A549 (cell line): ENCODE measurements around the gene NCOR2. TPM values are rescaled to one million over a fixed set of nuclear protein-coding genes. Genes with fewer than 3 reads are reported as not detected.
A peak's percentile ranks its signal among the peaks of the same experiment; 100 is the strongest.

Experiments used
- ATAC-seq, 2 experiments: fragments of 200-7000 bp in 1 of 2; fragments of >200 bp in 1 of 2; cut with Nextera tagmentation in 1 of 2; cut with Tn5 transposase in 1 of 2; 3 replicates each; pipeline versions ENCODE4 v1.8.0 to v1.9.1; 2018 to 2020; ENCODE audit warnings: mild to moderate bottlenecking in 1 of 2, moderate library complexity in 1 of 2
- CTCF ChIA-PET: fragments of 300-600 bp; sonication (Branson Sonifier 250); formaldehyde crosslinking; extraction: SDS; loops from one replicate; lab custom pipeline; 2021; ENCODE audit warnings: antibody characterized with exemption, inconsistent platforms; lab: Yijun Ruan, JAX
- POLR2A ChIA-PET: fragments of 350-600 bp; formaldehyde crosslinking; extraction: SDS; loops from one replicate; lab custom pipeline; 2021; ENCODE audit warnings: antibody characterized with exemption, inconsistent platforms; lab: Yijun Ruan, JAX
- DNase-seq, 2 experiments: peaks; one replicate each; pipeline versions ENCODE4 v3.0.0 to v3.0.0-alpha.2; 2011 to 2016; ENCODE audit warnings: low read depth in 1 of 2, low spot score in 1 of 2
- FAIRE-seq: peaks from 2 replicates; lab custom pipeline; 2011; peaks lifted over from hg19 to GRCh38; lab: Jason Lieb, UNC
- H3K27ac ChIP-seq, 2 experiments: fragments of >200 bp; sonication (Bioruptor Twin); formaldehyde crosslinking; 3 replicates each; pipeline ENCODE4 v1.5.1; 2016 to 2017
- H3K4me1 ChIP-seq: fragments of >200 bp; sonication (Bioruptor Twin); formaldehyde crosslinking; 3 replicates; pipeline ENCODE4 v1.6.1; 2016
- H3K4me2 ChIP-seq: fragments of >200 bp; sonication (Bioruptor Twin); formaldehyde crosslinking; 3 replicates; pipeline ENCODE4 v1.6.1; 2016
- H3K4me3 ChIP-seq: fragments of >200 bp; sonication (Bioruptor Twin); formaldehyde crosslinking; 3 replicates; pipeline ENCODE4 v1.5.1; 2016
- H3K9me3 ChIP-seq: fragments of >200 bp; sonication (Bioruptor Twin); formaldehyde crosslinking; 3 replicates; pipeline ENCODE4 v1.6.1; 2016
- CBX2 ChIP-seq: fragments of 200-600 bp; sonication (generic); IDR thresholded peaks from 2 replicates; pipeline ENCODE4 v1.6.1; 2016; ENCODE audit warnings: low read depth, mild to moderate bottlenecking, borderline replicate concordance
- CEBPB ChIP-seq, 2 experiments: fragments of >200 bp in 1 of 2; sonication (Bioruptor Twin) in 1 of 2; formaldehyde crosslinking in 1 of 2; IDR thresholded peaks; 2 replicates each; pipeline ENCODE4 v1.6.1; 2012 to 2016
- CHD2 ChIP-seq: fragments of 150-350 bp; IDR thresholded peaks from 2 replicates; pipeline ENCODE4 v1.6.1; 2014; ENCODE audit warnings: low read length; ENCODE audit not compliant: partially characterized antibody
- CTCF ChIP-seq: fragments of >200 bp; sonication (Bioruptor Twin); formaldehyde crosslinking; IDR thresholded peaks from 3 replicates; pipeline ENCODE4 v1.5.1; 2016
- FOSB ChIP-seq: fragments of 250-450 bp; sonication (Bioruptor Pico); IDR thresholded peaks from 2 replicates; pipeline ENCODE4 v1.5.0; 2020; ENCODE audit warnings: mild to moderate bottlenecking, moderate library complexity
- FOSL2 ChIP-seq, 2 experiments: fragments of 450-650 bp in 1 of 2; fragments of >200 bp in 1 of 2; sonication (Bioruptor Twin) in 1 of 2; formaldehyde crosslinking; IDR thresholded peaks; 2 replicates each; pipeline versions ENCODE4 v1.5.0 to v1.6.1; 2016 to 2020; ENCODE audit warnings: mild to moderate bottlenecking in 1 of 2, moderate library complexity in 1 of 2
- GATA3 ChIP-seq: IDR thresholded peaks from 2 replicates; pipeline ENCODE4 v1.6.1; 2012; ENCODE audit warnings: borderline replicate concordance
- HES2 ChIP-seq: fragments of >200 bp; sonication (Bioruptor Twin); formaldehyde crosslinking; IDR thresholded peaks from 2 replicates; pipeline ENCODE4 v1.6.1; 2016
- HOXA7 ChIP-seq: fragments of 250-450 bp; sonication (Bioruptor Pico); IDR thresholded peaks from 2 replicates; pipeline ENCODE4 v1.5.0; 2020; ENCODE audit warnings: mild to moderate bottlenecking, moderate library complexity
- HOXB13 ChIP-seq: fragments of 250-450 bp; sonication (Bioruptor Pico); IDR thresholded peaks from 2 replicates; pipeline ENCODE4 v1.5.0; 2020; ENCODE audit warnings: low read depth, mild to moderate bottlenecking, moderate library complexity
- HOXB5 ChIP-seq: fragments of 250-450 bp; sonication (Bioruptor Pico); IDR thresholded peaks from 2 replicates; pipeline ENCODE4 v1.5.0; 2020; ENCODE audit warnings: mild to moderate bottlenecking, moderate library complexity
- JUN ChIP-seq, 2 experiments: fragments of >200 bp; sonication (Bioruptor Twin); formaldehyde crosslinking; IDR thresholded peaks; 2 replicates in 1 of 2; 3 replicates in 1 of 2; pipeline ENCODE4 v1.6.1; 2016 to 2017
- JUNB ChIP-seq: fragments of >200 bp; sonication (Bioruptor Twin); formaldehyde crosslinking; IDR thresholded peaks from 2 replicates; pipeline ENCODE4 v1.6.1; 2016
- KDM5A ChIP-seq: fragments of 200-600 bp; sonication (generic); IDR thresholded peaks from 2 replicates; pipeline ENCODE4 v1.6.1; 2016; ENCODE audit warnings: antibody characterized with exemption, mild to moderate bottlenecking
- MAFK ChIP-seq: fragments of 450-650 bp; IDR thresholded peaks from 2 replicates; pipeline ENCODE4 v1.6.1; 2014; ENCODE audit not compliant: partially characterized antibody
- POLR2A ChIP-seq: IDR thresholded peaks from 2 replicates; pipeline ENCODE4 v1.6.1; 2012; ENCODE audit warnings: mild to moderate bottlenecking, low read length
- RAD21 ChIP-seq, 2 experiments: fragments of >200 bp in 1 of 2; sonication (Bioruptor Twin) in 1 of 2; formaldehyde crosslinking in 1 of 2; IDR thresholded peaks in 1 of 2; conservative IDR thresholded peaks in 1 of 2; 2 replicates in 1 of 2; 3 replicates in 1 of 2; pipeline ENCODE4 v1.6.1; 2012 to 2018; ENCODE audit warnings: inconsistent platforms in 1 of 2
- RNF2 ChIP-seq: fragments of 200-600 bp; sonication (generic); IDR thresholded peaks from 2 replicates; pipeline ENCODE4 v1.6.1; 2016; ENCODE audit warnings: low read depth, mild to moderate bottlenecking, antibody characterized with exemption, moderate library complexity, borderline replicate concordance
- SMC3 ChIP-seq: fragments of >200 bp; sonication (Bioruptor Twin); formaldehyde crosslinking; IDR thresholded peaks from 3 replicates; pipeline ENCODE4 v1.6.1; 2018; ENCODE audit warnings: inconsistent platforms
- TP53 ChIP-seq: fragments of 250-450 bp; sonication (Bioruptor Pico); IDR thresholded peaks from 2 replicates; pipeline ENCODE4 v1.5.0; 2021; ENCODE audit warnings: mild to moderate bottlenecking, moderate library complexity
- ZSCAN20 ChIP-seq: fragments of 250-450 bp; sonication (Bioruptor Pico); IDR thresholded peaks from 2 replicates; pipeline ENCODE4 v1.8.0; 2022; ENCODE audit warnings: mild to moderate bottlenecking, moderate library complexity
- WGBS: methylation state at CpG from one replicate; pipeline ENCODE4 v1.1.6; 2017; ENCODE audit errors: missing lambda C conversion rate; 5-methylcytosine and 5-hydroxymethylcytosine counted together
- polyA plus RNA-seq, 4 experiments: library from polyadenylated mRNA; depleted of rRNA in 3 of 4; stranded (reverse); fragments of >200 nt; fragmentation: RNase III in 1 of 4; extraction: RNeasy Plus Mini Kit Qiagen cat#74134 plus additional on column Dnase treatment in 1 of 4; gene quantifications; 2 replicates in 3 of 4; 3 replicates in 1 of 4; pipeline ENCODE4 v1.2.3, GENCODE V29; 2011 to 2017
- TF ChIP-seq, protein P1 (sequence below): fragments of 150-350 bp; IDR thresholded peaks from 2 replicates; pipeline ENCODE4 v1.6.1; 2014; ENCODE audit warnings: low read depth, mild to moderate bottlenecking, low read length
- TF ChIP-seq, protein P2 (sequence below): IDR thresholded peaks from 2 replicates; pipeline ENCODE4 v1.6.1; 2012

NCOR2 gene
- polyA plus RNA-seq, 2 of the 4 experiments (the other 2 are of a cell fraction), result 14.1 to 151 TPM

GRCh38 chr12:124569375-124570148 is 2.1 kb upstream of the NCOR2 start:
- no peak for DNase-seq
- Histone ChIP-seq H3K4me3 (no peak overlapping the region), H3K27ac (peak overlapping the region in 1 of 2 experiments; percentile 99; a peak in 3 of 6 replicates), H3K4me2 (no peak overlapping the region), H3K9me3 (no peaks in the 10 kb centered on the region), H3K4me1 (peaks cover 33% of the 10 kb centered on the region)
- no peak for TF ChIP-seq JUNB
- no peak for TF ChIP-seq ZSCAN20 (CRISPR knock-in tag)
- no peak for TF ChIP-seq MAFK
- ATAC-seq, result no peak
- 91% methylated on average over 17 of the region's 17 CpGs for WGBS
- no peak for FAIRE-seq
- POLR2A ChIA-PET, result no interaction called here
- CTCF ChIA-PET, result interaction anchor here (0.6 to 3.9 kb wide), 19 partner anchors 10 to 202 kb away, joined by 3 to 26 read pairs (median 3); no protein-coding TSS in a partner anchor

DNA sequence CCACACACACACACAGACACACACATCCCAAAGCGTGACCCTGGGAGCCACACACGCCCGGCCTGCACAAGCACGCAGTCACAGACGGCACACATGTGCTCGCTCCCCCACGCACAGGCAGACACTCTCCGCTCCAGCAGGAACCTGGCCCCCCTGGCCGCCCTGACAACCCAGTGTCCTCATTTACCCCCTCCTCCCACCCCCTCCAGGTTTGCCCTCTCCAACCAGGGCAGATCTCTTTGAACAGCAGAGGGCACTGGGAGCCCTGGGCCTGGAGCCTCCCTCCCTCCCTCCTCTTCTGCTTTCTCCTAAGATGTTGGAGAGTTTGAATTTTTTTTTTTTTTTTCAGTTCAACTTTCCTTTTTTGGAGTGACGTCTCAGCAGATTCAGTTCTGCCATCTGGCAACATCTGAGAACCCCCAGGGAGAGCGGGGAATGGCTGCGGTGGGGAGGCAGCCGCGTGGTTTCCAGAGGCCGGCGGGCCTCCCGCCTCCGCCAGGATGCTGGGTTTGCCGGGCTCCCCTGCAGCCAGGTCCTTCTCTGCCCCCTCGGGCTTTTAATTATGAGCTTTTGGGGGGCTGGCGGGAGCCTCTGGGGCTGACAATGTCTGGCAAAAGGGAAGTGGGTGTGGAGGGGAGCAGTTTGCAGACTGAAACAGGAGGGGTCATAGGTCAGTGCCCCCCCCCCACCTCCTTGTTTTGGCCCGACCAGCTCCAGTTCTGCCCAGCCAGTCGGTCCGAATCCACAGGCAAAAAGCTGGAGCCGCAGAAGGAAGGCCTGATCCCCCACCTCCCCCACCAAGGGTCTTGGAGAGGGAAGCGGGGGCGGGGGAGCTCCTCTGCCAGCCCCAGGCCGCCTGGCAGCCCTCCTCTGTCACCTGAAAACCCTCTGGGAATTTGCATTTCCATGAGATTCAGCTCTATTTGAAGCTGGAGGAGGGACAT is 1.3 kb upstream of the NCOR2 start:
- ChIA-PET CTCF (interaction anchor here (0.6 to 3.9 kb wide), 16 partner anchors 11 to 198 kb away, joined by 3 to 26 read pairs (median 3); no protein-coding TSS in a partner anchor), POLR2A (no interaction called here)
- Histone ChIP-seq H3K4me1 (peaks cover 37% of the 10 kb centered on the region), H3K27ac (peak overlapping the region; percentile 89 to 99), H3K9me3 (no peaks in the 10 kb centered on the region), H3K4me3 (no peak overlapping the region; the same call in 2 of the 3 replicates), H3K4me2 (peak overlapping the region; percentile 95)
- TF ChIP-seq SMC3 (peak; percentile 88), RAD21 (conservative IDR thresholded peaks at IDR 0.05 in 1 of 2, IDR thresholded peaks at IDR 0.05 in 1 of 2) (peak; percentile 84 to 85), CTCF (peak; percentile 51)
- TF ChIP-seq, protein P1, sequence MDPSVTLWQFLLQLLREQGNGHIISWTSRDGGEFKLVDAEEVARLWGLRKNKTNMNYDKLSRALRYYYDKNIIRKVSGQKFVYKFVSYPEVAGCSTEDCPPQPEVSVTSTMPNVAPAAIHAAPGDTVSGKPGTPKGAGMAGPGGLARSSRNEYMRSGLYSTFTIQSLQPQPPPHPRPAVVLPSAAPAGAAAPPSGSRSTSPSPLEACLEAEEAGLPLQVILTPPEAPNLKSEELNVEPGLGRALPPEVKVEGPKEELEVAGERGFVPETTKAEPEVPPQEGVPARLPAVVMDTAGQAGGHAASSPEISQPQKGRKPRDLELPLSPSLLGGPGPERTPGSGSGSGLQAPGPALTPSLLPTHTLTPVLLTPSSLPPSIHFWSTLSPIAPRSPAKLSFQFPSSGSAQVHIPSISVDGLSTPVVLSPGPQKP, result no peak
- DNase-seq, result peak in 1 of 2 experiments; percentile 79
- no peak for FAIRE-seq
- ATAC-seq, result peak; percentile 54 to 57
- 79% methylated on average over 27 of the region's 28 CpGs for WGBS

DNA sequence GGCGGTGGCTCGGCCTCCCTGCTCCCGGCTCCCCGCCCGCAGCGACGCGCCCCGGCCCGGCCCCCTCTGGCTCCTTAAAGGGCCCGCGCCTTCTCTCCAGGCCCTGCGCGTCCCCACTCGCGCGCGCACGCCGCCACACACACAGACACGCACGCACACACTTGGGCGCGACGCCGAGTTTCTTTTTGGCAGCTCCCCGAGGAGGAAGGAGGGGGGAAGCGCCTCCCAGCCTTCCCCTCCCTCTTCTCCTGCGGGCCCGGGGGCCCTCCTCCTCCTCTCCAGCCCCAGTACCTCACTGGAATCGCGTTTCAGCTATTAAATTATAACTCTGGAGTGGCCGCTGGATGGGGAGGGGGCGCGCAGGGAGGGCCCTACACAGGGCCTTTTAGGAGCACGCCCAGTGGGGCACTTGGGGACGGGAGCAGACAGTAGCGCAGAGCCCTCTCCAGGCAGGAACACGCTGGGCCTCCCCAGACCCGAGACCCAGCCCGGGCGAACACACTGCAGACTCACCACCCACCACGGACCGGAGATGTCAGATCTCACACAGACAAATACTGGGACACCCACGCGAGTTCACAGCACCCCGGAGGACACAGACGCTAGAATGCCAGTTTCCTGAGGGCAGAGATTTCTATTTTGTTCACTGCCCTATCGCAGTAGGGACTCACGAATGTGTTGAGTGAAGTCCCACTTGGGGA is 411 bp upstream of the NCOR2 start:
- H3K4me2 ChIP-seq, result peak overlapping the region; percentile 95
- CTCF ChIA-PET, result interaction anchor here (1.0 to 1.3 kb wide), 4 partner anchors 116 to 204 kb away, joined by 3 to 6 read pairs (median 4); no protein-coding TSS in a partner anchor
- peak; percentile 77 to 79 for ATAC-seq
- FAIRE-seq, result no peak
- POLR2A ChIA-PET, result interaction anchor here (1.1 kb wide), 1 partner anchor 179 kb away, joined by 3 read pairs; no protein-coding TSS in a partner anchor
- peak; percentile 84 to 87 for DNase-seq
- TF ChIP-seq RAD21 (conservative IDR thresholded peaks at IDR 0.05 in 1 of 2, IDR thresholded peaks at IDR 0.05 in 1 of 2) (peak; percentile 20 to 28; a peak in 2 of 5 replicates), KDM5A (no peak), RNF2 (no peak; the same call in 1 of the 2 replicates), POLR2A (0 out of 2 replicates have a peak, but pooled peaks have one; percentile 2), FOSL2 (IDR thresholded peaks at IDR 0.05) (no peak), FOSL2 (CRISPR knock-in tag; IDR thresholded peaks at IDR 0.05) (no peak), CHD2 (no peak), CBX2 (no peak), HOXB5 (CRISPR knock-in tag) (no peak), HOXA7 (CRISPR knock-in tag) (no peak), HOXB13 (no peak), HES2 (no peak), TP53 (CRISPR knock-in tag) (no peak), GATA3 (no peak), FOSB (CRISPR knock-in tag) (no peak), JUN (IDR thresholded peaks at IDR 0.05) (peak in 1 of 2 experiments; percentile 34; a peak in 2 of 5 replicates), JUNB (no peak), CEBPB (IDR thresholded peaks at IDR 0.05) (no peak)
- TF ChIP-seq, protein P2, sequence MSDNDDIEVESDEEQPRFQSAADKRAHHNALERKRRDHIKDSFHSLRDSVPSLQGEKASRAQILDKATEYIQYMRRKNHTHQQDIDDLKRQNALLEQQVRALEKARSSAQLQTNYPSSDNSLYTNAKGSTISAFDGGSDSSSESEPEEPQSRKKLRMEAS, result peak; percentile 62; the same call in 1 of the 2 replicates
- TF ChIP-seq, all 56 proteins: peak for 4
- 7% methylated on average over 33 of the region's 50 CpGs for WGBS
- Histone ChIP-seq H3K4me1 (peaks cover 33% of the 10 kb centered on the region), H3K9me3 (no peaks in the 10 kb centered on the region), H3K4me3 (peak overlapping the region; percentile 92), H3K27ac (peak overlapping the region; percentile 89 to 99)
